HG02623 (cell line): ENCODE measurements around the gene MINDY4.

Experiments
- ATAC-seq: cut with Tn5 transposase; IDR thresholded peaks from one replicate; pipeline ENCODE4 v1.9.1; 2021; ENCODE audit warnings: moderate library complexity; ENCODE audit not compliant: unreplicated experiment

Gene MINDY4

DNA sequence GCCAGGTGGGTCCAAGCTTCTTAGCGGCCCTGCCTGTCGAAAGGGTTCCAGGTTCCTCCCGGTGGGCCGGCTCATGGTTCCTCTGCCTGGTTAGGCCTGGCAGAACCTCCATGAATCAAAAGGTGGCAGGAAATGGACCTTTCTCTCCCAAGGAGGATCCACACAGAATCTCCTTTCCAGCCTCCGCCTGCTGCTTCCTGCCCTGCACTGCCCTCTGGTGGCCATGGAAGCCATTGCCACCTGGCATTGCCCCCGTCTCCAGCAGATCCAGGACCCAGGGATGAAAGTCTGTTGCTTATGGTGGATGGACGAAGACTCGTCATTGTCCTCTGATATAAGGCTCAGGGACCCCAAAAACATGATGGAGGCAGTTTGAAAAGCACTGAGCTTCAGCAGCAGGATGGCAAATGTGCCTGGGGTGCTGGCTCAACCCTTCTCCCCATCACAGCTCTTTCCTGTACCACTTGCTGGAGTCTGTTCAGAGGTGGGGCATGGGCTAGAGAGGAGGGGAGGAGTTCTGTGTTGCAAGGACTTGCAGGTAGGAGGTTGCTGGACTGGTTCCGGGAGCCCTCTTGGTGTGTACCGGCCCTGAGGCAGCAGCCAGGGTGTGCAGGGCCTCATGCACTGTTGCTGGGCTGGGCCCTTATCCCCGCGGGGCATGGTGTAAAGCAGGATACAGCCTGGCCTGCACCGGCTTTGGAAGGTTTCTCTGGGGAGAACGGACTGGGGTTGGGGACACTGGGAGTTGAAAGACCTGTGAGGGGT, 30.6 kb upstream of the MINDY4 start:
- ATAC-seq: peak; percentile 53

DNA sequence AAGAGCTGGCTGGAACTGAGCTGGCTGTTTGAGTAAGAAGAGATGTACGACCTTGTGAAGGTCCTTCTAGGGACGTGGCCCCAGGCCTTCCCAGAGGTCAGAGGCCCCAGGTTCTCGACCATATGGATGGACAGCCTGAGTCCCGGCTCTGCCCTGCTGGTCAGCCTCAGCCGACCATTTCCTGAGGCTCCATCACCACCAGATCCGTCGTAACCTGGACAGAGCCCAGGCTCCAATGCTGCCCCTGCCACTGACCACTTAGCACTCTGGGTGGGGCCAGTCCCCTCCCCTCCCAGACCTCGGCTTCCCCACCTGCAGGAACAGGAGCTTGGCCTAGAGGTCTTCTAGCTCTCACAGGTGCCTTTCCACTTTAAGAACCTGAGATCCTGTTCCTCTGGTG, 29.9 kb upstream of the MINDY4 start:
- no peak for ATAC-seq

GRCh38 chr7:30743371-30744074, 27.7 kb upstream of the MINDY4 start:
- ATAC-seq: no peak

DNA sequence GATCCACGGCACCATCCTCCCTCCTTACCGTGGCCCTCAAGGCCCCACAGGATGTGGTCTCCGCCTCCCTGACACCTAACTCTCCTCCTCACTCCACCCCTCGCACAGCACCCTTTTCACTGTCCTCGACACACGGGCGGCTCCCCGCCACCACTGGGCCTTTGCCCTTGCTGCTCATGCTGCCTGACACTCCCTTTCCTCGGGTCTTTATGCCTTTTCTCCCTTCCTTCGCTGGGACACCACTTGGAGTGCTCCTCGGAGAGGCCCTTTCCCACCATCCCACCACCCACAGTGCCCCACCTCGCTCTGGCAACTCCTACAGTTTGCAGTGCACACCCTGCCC, 27.2 kb upstream of the MINDY4 start:
- ATAC-seq: no peak

DNA sequence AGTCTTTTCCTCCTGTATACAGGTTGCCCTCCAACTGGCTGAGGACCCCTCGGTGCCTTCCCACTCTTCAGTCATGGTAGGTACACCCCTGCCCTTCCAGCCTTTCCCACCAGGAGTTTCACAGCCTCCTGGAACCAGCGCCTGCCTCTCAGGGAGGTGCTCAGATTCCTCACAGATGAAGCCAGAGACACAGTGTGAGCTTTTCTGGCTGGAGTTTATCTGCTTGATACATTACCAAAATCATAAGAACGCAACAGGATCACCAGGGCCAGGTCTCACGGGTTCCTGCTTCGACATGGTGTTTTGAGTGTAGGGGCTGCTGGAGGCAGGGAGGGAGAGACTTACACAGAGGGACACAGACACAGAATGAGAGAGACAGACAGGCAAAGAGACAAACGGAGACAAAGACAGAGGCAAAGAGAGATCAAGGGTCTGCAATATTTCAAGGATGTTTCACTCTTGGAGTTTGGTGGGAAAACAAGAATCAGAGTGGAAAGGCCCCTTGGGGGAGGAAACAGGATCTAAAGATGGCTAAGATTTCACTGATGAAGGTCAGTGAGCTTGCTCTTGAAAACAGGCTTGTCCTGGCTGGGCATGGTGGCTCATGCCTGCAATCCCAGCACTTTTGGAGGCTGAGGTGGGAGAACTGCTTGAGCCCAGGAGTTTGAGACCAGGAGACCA, 25.8 kb upstream of the MINDY4 start:
- no peak for ATAC-seq

- no peak for ATAC-seq
Measured at GRCh38 chr7:30750010-30750409, 21.2 kb upstream of the MINDY4 start.

- ATAC-seq: no peak
Measured at GRCh38 chr7:30750683-30751650, 20.2 kb upstream of the MINDY4 start.

DNA sequence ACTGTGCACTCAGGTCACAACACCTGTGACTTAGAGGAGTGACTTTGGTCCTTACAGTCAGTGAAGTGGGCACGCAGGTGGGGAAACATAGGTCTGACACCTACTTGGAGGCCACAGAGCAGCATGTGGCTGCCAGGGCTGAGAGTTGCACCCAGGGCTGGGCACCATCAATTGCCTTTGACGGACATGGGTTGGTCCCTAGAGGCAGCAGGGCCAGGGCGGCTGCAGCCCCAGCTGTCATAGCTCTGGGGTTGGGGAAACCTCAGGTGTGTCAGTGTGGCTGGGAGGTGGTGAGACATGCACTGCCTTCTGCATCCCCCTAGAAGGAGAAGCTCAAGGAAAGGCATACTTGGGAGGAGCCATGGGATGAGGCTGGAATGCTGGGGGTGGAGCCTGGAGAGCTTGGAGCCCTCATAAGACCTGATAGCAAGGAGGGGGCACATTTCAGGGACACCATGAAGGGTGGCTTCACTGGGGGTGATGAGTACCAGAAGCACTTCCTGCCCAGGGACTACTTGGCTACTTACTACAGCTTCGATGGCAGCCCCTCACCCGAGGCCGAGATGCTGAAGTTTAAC, 19.4 kb upstream of the MINDY4 start, which contains the start of gene INMT:
TSS of gene INMT (plus strand) at position 440 of the 578 bp plus-strand sequence. CDS start at position 456, 16 bp downstream.
- ATAC-seq: no peak

GRCh38 chr7:30752484-30752883, 18.7 kb upstream of the MINDY4 start:
- no peak for ATAC-seq

- ATAC-seq: no peak
Measured at GRCh38 chr7:30752979-30753378, 18.2 kb upstream of the MINDY4 start.

- ATAC-seq: no peak
Measured at GRCh38 chr7:30754315-30754877, 16.8 kb upstream of the MINDY4 start.

- ATAC-seq: no peak
Measured at GRCh38 chr7:30755384-30756154, 15.6 kb upstream of the MINDY4 start.

DNA sequence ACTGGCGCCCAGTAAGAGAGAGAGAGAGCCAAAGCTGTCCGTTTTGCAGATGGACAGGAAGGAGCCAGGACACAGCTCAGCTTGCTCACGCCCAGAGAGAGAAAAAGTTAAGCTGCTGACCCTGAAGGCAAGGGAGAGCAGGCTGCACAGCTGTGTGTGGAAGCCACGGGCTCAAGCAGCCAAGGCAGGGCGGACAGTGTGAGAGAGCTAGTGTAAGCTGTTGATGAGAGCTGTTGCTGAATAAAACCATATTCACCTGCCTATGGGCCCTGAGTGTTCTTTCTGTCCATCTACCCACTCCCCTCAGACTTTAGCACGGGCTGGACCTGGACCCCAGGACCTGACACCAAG, 13.9 kb upstream of the MINDY4 start:
- no peak for ATAC-seq

DNA sequence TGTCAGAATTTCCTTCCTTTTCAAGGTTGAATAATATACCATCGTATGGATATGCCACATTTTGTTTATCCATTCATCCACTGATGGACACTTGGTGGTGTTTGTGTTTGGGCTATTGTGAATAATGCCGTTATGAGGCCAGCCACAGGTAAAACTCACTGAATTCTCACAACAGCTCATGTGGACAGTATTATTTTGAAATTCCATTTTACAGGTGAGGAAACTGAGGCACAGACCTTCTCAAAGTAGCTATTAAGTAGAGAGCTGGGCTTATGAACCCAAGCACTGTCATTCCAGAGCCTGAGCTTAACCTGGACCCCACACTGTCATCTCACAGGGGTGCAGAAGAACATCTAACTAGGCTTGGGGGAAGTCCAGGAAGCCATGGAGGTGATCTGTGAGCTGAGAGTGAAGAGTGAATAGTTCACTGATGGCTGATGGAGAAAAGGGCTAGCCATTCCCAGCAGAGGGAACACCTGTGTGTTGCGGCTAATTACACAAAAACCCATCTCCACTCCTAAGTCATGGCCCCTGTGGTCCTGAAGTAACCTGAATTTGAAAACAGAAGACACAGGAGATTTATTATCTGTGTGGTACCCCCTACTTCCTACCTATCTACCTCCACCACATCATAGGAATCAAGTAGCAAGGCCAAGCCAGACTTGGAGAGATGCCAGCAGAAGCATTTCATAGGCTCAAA, 10.6 kb upstream of the MINDY4 start:
- ATAC-seq: no peak

GRCh38 chr7:30761214-30762156, 9.7 kb upstream of the MINDY4 start:
- ATAC-seq: no peak

DNA sequence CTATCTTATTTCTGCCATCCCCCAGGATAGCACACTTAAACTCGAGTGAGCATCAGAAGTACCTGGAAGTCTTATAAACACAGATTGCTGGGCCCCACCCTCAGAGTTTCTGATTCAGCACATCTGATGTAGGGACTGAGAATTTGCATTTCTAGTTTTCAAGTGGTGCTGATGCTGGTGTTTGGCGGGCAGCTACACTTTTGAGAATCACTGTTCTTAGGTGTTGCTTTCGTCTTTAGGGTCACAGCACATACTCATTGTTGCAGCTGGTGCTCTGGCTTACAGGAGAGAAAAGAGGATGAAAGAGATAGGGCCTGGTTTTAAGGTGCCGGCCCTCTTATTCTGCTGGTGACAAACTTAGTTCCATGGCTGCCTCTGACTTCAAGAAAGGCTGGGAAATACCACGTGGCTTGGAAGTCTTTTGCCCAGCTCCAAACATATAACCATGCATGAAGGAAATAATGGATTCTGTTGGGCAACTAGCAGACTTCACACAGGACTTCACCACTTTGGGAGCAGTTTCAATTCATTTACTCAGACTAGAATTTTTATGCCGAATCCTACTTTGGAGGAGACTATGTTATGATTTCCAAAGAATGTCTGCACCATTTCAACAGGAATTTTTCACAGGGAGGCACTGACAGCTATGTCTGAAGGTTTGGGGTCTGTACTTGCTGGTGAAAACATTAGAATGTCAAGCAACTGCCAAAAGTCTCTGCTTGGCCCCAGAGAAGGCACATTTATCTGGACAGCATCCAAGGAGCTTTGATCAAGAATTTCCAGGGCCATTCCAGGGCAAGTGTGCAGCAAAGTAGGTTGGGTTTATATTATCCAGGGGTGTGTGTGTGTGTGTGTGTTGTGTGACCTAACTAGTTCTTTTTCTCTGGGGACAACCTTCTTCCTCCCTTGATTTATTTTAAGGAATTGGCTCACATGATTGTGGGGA, 6.9 kb upstream of the MINDY4 start:
- ATAC-seq: peak; percentile 95

DNA sequence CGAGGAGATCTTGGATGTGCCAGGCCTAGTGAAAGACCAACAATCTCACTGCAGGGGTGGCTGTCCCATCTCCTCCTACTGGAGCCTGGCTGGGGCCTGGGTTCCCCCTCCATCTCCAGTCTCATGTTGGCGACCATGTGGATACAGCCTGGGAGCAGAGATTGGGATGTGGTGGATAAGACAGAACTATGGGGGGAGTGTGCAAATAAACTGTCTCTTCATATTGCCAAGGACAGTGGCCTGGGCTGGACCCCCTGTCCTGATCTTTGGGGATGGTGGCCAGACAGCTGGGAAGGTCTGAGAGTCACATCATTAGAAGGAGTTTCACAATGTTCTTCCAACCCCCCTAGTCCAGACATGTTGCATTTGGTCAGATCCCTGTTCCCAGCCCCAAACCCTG, 5.8 kb upstream of the MINDY4 start:
- ATAC-seq: no peak
